HCT116 (cell line): ENCODE data around the gene FSHR. TPM values are rescaled to one million over a fixed set of nuclear protein-coding genes. Genes with fewer than 3 reads are reported as not detected.

Source experiments
- ATAC-seq: fragments of 200-7000 bp; cut with Tn5 transposase; 2 replicates; pipeline ENCODE4 v1.9.1; 2020; ENCODE audit warnings: mild to moderate bottlenecking, moderate library complexity
- BruUV-seq: library from RNA; stranded (reverse); fragments of 400-500 nt; replicated peaks from 2 replicates; lab custom pipeline; 2021; lab: Mats Ljungman, UMichigan
- CTCF ChIA-PET: fragments of 300-600 bp; sonication (Branson Sonifier 250); formaldehyde crosslinking; loops from one replicate; lab custom pipeline; 2021; ENCODE audit warnings: antibody characterized with exemption; lab: Charles Lee
- POLR2A ChIA-PET: fragments of 300-600, 350-600 bp; sonication (Branson Sonifier 250); formaldehyde crosslinking; loops from one replicate; lab custom pipeline; 2021; ENCODE audit warnings: antibody characterized with exemption; lab: Charles Lee
- RAD21 ChIA-PET, 2 experiments: fragments of 300-600 bp; sonication (Branson Sonifier 250); formaldehyde crosslinking; loops; one replicate each; lab custom pipeline; 2023; ENCODE audit warnings: low total read pairs in 2 of 2; ENCODE audit not compliant: uncharacterized antibody in 2 of 2, unreplicated experiment in 2 of 2, low non-redundant PET in 1 of 2; lab: Charles Lee
- DNase-seq: peaks from one replicate; pipeline ENCODE4 v3.0.0-alpha.2; 2010; ENCODE audit warnings: low read depth, low spot score
- H2AFZ ChIP-seq: fragments of 200-600 bp; shearing (Covaris generic), sonication (generic); 2 replicates; pipeline ENCODE4 v1.6.1; 2017; ENCODE audit warnings: low read depth, mixed run types, mixed read lengths, antibody characterized with exemption, low read length; ENCODE audit not compliant: poor library complexity, severe bottlenecking
- H3K27ac ChIP-seq: 2 replicates; pipeline ENCODE4 v1.5.1; 2012; ENCODE audit warnings: low read depth, low read length
- H3K27me3 ChIP-seq: fragments of 200-600 bp; sonication (generic); 2 replicates; pipeline ENCODE4 v1.6.1; 2016; ENCODE audit warnings: mixed run types, low read length, mixed read lengths; ENCODE audit not compliant: insufficient read depth
- H3K36me3 ChIP-seq, 2 experiments: fragments of 200-500 bp in 1 of 2; fragments of 200-600 bp in 1 of 2; sonication (Bioruptor generic) in 1 of 2; sonication (generic) in 1 of 2; 2 replicates each; pipeline versions ENCODE4 v1.5.1 to v1.6.1; 2014 to 2016; ENCODE audit warnings: low read length in 2 of 2, inconsistent platforms in 1 of 2, mixed read lengths in 1 of 2, mixed run types in 1 of 2; ENCODE audit not compliant: insufficient read depth in 2 of 2, control insufficient read depth in 1 of 2
- H3K4me1 ChIP-seq, 2 experiments: fragments of 200-600 bp in 1 of 2; sonication (generic) in 1 of 2; 2 replicates each; pipeline versions ENCODE4 v1.5.1 to v1.6.1; 2012 to 2017; ENCODE audit warnings: low read length in 2 of 2, inconsistent platforms in 1 of 2, mild to moderate bottlenecking in 1 of 2, mixed read lengths in 1 of 2, mixed run types in 1 of 2, moderate library complexity in 1 of 2; ENCODE audit not compliant: insufficient read depth in 2 of 2, control insufficient read depth in 1 of 2
- H3K4me2 ChIP-seq: fragments of 200-600 bp; sonication (generic); 2 replicates; pipeline ENCODE4 v1.6.1; 2017; ENCODE audit warnings: mixed run types, low read length, mixed read lengths
- H3K4me3 ChIP-seq, 2 experiments: fragments of 200-600 bp in 1 of 2; sonication (generic) in 1 of 2; replicated peaks in 1 of 2; 2 replicates each; pipeline ENCODE4 v1.5.1; 2011 to 2016; ENCODE audit warnings: low read length in 2 of 2, control low read depth in 1 of 2, low read depth in 1 of 2, mild to moderate bottlenecking in 1 of 2, mixed read lengths in 1 of 2, mixed run types in 1 of 2
- H3K79me2 ChIP-seq: fragments of 200-600 bp; sonication (generic); 2 replicates; pipeline ENCODE4 v1.6.1; 2017; ENCODE audit warnings: mild to moderate bottlenecking, mixed run types, low read length, moderate library complexity, mixed read lengths; ENCODE audit not compliant: insufficient read depth
- H3K9ac ChIP-seq: fragments of 200-600 bp; sonication (generic); 2 replicates; pipeline ENCODE4 v1.6.1; 2016; ENCODE audit warnings: low read length, mixed read lengths
- H3K9me2 ChIP-seq: fragments of 200-600 bp; sonication (generic), shearing (Covaris generic); 2 replicates; pipeline ENCODE4 v1.6.1; 2017; ENCODE audit warnings: mixed run types, mild to moderate bottlenecking, moderate library complexity; ENCODE audit not compliant: insufficient read depth
- H3K9me3 ChIP-seq, 2 experiments: fragments of 200-500 bp in 1 of 2; fragments of 200-600 bp in 1 of 2; sonication (Bioruptor generic) in 1 of 2; sonication (generic) in 1 of 2; 2 replicates each; pipeline ENCODE4 v1.6.1; 2014 to 2017; ENCODE audit warnings: low read length in 2 of 2, mixed read lengths in 2 of 2, inconsistent platforms in 1 of 2, low read depth in 1 of 2, mild to moderate bottlenecking in 1 of 2, mixed run types in 1 of 2, moderate library complexity in 1 of 2; ENCODE audit not compliant: control insufficient read depth in 1 of 2, insufficient read depth in 1 of 2
- H4K20me1 ChIP-seq: fragments of 200-600 bp; sonication (generic), shearing (Covaris generic); 2 replicates; pipeline ENCODE4 v1.6.1; 2017; ENCODE audit warnings: mixed run types, mild to moderate bottlenecking, moderate library complexity; ENCODE audit not compliant: insufficient read depth
- ATF3 ChIP-seq: IDR thresholded peaks from 2 replicates; pipeline ENCODE4 v1.6.1; 2012
- CBX3 ChIP-seq: IDR thresholded peaks from 2 replicates; pipeline ENCODE4 v1.6.1; 2012; ENCODE audit warnings: low read depth
- CTCF ChIP-seq, 3 experiments: fragments of 200-600 bp in 1 of 3; sonication (generic) in 1 of 3; IDR thresholded peaks in 2 of 3; conservative IDR thresholded peaks in 1 of 3; 2 replicates each; pipeline ENCODE4 v1.5.1; 2012 to 2017; ENCODE audit warnings: low read depth in 2 of 3, low read length in 2 of 3, antibody characterized with exemption in 1 of 3, borderline replicate concordance in 1 of 3, control low read depth in 1 of 3, mild to moderate bottlenecking in 1 of 3, mixed read lengths in 1 of 3, mixed run types in 1 of 3, moderate library complexity in 1 of 3; ENCODE audit not compliant: insufficient read depth in 1 of 3
- EZH2phosphoT487 ChIP-seq: fragments of 200-600 bp; IDR thresholded peaks from 2 replicates; pipeline ENCODE4 v1.6.1; 2018; ENCODE audit warnings: antibody characterized with exemption, borderline replicate concordance
- FOSL1 ChIP-seq: IDR thresholded peaks from 2 replicates; pipeline ENCODE4 v1.6.1; 2012; ENCODE audit warnings: low read depth
- JUND ChIP-seq: IDR thresholded peaks from 2 replicates; pipeline ENCODE4 v1.6.1; 2012
- MAX ChIP-seq: IDR thresholded peaks from 2 replicates; pipeline ENCODE4 v1.6.1; 2012
- POLR2A ChIP-seq: IDR thresholded peaks from 2 replicates; pipeline ENCODE4 v1.7.0; 2011; ENCODE audit warnings: borderline replicate concordance; ENCODE audit not compliant: insufficient read depth, insufficient read length; ENCODE audit errors: extremely low read depth
- RAD21 ChIP-seq: IDR thresholded peaks from 2 replicates; pipeline ENCODE4 v1.6.1; 2012; ENCODE audit warnings: low read depth, mild to moderate bottlenecking
- SIN3A ChIP-seq: IDR thresholded peaks from 2 replicates; pipeline ENCODE4 v1.6.1; 2012; ENCODE audit warnings: low read depth
- TCF7L2 ChIP-seq: IDR thresholded peaks from 2 replicates; pipeline ENCODE4 v1.7.0; 2011; ENCODE audit warnings: borderline replicate concordance, inconsistent platforms; ENCODE audit not compliant: insufficient read depth, insufficient read length; ENCODE audit errors: extremely low read depth
- YY1 ChIP-seq: IDR thresholded peaks from 2 replicates; pipeline ENCODE4 v1.6.1; 2011; ENCODE audit warnings: low read length, low read depth, moderate library complexity, mild to moderate bottlenecking; ENCODE audit not compliant: insufficient replicate concordance; ENCODE audit errors: extremely low read depth
- ZBTB33 ChIP-seq: IDR thresholded peaks from 2 replicates; pipeline ENCODE4 v1.6.1; 2011; ENCODE audit warnings: mild to moderate bottlenecking, low read length, moderate library complexity; ENCODE audit not compliant: insufficient replicate concordance; ENCODE audit errors: extremely low read depth
- ZFX ChIP-seq: fragments of 450-650 bp; IDR thresholded peaks from 2 replicates; pipeline ENCODE4 v1.6.1; 2017
- intact Hi-C: fragments of 100-400 bp; cut with micrococcal nuclease; formaldehyde crosslinking; loops from 2 replicates; pipeline ENCODE4 v1.10.0; 2022
- total RNA-seq: library from RNA; stranded (reverse); gene quantifications from one replicate; pipeline ENCODE4 v1.2.1, GENCODE V29; 2021; ENCODE audit not compliant: unreplicated experiment

The FSHR gene
- total RNA-seq, 1 experiment from 2014 or later: not detected

DNA sequence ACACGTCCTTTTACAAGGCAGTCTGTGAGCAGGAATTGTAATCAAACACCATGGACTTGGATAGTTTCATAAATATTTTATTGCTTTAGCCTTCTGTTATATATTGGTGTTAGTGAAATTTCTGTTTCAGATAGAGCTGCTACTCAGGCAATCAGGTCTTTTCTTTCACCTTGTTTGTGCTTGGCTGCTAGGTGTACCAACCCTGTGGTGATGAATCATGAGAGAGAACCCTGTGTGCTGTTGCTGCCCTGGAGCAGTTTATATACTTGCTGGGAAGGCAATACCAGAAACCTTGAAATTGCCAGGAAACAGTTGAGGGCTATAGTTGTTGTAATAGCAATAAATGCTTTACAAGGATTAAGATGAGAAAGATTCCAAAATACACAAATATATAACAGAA lies 84.5 kb downstream of the FSHR start:
- Histone ChIP-seq H3K36me3 (no peaks in the 10 kb centered on the region), H4K20me1 (no peaks in the 10 kb centered on the region), H3K4me3 (no peak overlapping the region), H2AFZ (no peak overlapping the region), H3K4me1 (no peaks in the 10 kb centered on the region), H3K27me3 (no peaks in the 10 kb centered on the region), H3K27ac (no peak overlapping the region), H3K9ac (no peak overlapping the region), H3K9me2 (no peaks in the 10 kb centered on the region), H3K79me2 (no peaks in the 10 kb centered on the region), H3K9me3 (0 out of 4 replicates have a peak, but pooled peaks cover 0 to 6% of the 10 kb centered on the region in 2 experiments), H3K4me2 (no peak overlapping the region)
- no peak for DNase-seq
- ChIA-PET CTCF (no interaction called here), RAD21 (no interaction called here), POLR2A (no interaction called here)
- no peak for TF ChIP-seq ATF3
- no peak for TF ChIP-seq YY1
- no peak for TF ChIP-seq CTCF (IDR thresholded peaks at IDR 0.05 in 2 of 3, conservative IDR thresholded peaks at IDR 0.05 in 1 of 3; ENCODE audit: borderline replicate concordance in 1 of 3, insufficient read depth in 1 of 3, low read depth in 2 of 3, low read length in 2 of 3)
- intact Hi-C loops: no loop called here
- no peak for ATAC-seq
- no TSS peak for BruUV-seq

DNA sequence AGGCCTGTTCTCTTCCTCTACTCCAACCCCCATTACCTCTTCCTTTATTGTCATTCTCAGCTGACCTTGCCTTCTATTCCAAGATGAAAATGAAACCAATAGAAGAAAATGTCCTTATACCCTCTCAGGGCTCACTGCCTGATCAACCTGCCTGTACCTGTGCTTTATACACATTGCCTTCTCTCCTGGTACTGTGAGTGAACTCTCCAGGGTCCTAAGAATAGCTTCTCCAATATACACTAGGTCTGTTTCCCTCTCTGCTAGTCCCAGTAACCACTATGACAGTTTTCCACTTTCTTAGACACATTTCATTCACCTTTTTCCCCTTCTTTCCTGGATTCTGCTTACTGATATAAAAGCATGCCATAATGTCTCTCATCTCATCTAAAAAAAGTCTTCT lies 85.7 kb downstream of the FSHR start:
- Histone ChIP-seq H3K9ac (no peak overlapping the region), H2AFZ (no peak overlapping the region), H3K9me3 (0 out of 4 replicates have a peak, but pooled peaks cover 0 to 1% of the 10 kb centered on the region in 2 experiments), H3K4me2 (no peak overlapping the region), H3K9me2 (no peaks in the 10 kb centered on the region), H4K20me1 (no peaks in the 10 kb centered on the region), H3K27me3 (no peaks in the 10 kb centered on the region), H3K4me3 (no peak overlapping the region), H3K27ac (no peak overlapping the region), H3K79me2 (no peaks in the 10 kb centered on the region), H3K36me3 (no peaks in the 10 kb centered on the region), H3K4me1 (no peaks in the 10 kb centered on the region)
- ChIA-PET POLR2A (no interaction called here), RAD21 (no interaction called here), CTCF (no interaction called here)
- DNase-seq: no peak
- intact Hi-C loops: no loop called here
- no TSS peak for BruUV-seq
- no peak for ATAC-seq
- no peak for TF ChIP-seq FOSL1
- TF ChIP-seq MAX: no peak
- TF ChIP-seq ZBTB33: no peak
- TF ChIP-seq SIN3A: no peak
- no peak for TF ChIP-seq ATF3
- no peak for TF ChIP-seq ZFX
- TF ChIP-seq RAD21: no peak
- TF ChIP-seq POLR2A: no peak
- TF ChIP-seq YY1: no peak
- no peak for TF ChIP-seq CBX3
- no peak for TF ChIP-seq TCF7L2
- no peak for TF ChIP-seq JUND
- TF ChIP-seq EZH2phosphoT487: no peak
